AG09319 (cell line): ENCODE results near the gene CLCNKB.
"Not testable (repeated sequence)": the region's sequence is repeated elsewhere in the genome, so short reads cannot be mapped to it uniquely, and the experiment has no call there.

Source experiments
- DNase-seq: peaks from one replicate; pipeline ENCODE4 v3.0.0-alpha.2; 2010; ENCODE audit warnings: low read depth; ENCODE audit errors: extremely low read depth
- TF ChIP-seq, protein P1 (sequence below): IDR thresholded peaks from 2 replicates; pipeline ENCODE4 v1.5.1; 2011; ENCODE audit warnings: low read depth, mild to moderate bottlenecking, inconsistent platforms, low read length, moderate library complexity

The CLCNKB gene

DNA sequence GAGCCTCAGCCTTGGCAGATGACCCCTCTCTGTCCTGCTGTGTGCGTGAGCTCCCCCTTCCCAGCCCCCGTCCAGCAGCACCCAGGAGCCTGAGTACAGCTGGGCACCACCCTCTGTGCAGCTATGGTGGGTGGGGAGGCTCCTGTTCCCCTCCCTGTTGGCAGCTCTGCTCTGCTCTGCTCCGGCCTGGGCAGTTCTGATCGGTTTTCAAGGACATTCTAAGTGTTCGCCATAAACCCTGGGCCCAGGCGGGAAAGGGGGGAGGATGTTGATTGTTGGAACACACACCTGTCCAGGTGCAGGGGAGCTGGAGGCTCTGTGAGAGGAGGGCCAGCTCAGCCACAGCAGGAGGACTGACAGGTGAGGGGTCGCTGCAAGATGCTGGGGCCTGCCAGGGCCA lies at the start of gene CLCNKB:
CLCNKB (plus strand) TSS at position 262 of the 400 bp plus-strand sequence. CDS start 711 bp downstream, outside the sequence.
- TF ChIP-seq, protein P1, sequence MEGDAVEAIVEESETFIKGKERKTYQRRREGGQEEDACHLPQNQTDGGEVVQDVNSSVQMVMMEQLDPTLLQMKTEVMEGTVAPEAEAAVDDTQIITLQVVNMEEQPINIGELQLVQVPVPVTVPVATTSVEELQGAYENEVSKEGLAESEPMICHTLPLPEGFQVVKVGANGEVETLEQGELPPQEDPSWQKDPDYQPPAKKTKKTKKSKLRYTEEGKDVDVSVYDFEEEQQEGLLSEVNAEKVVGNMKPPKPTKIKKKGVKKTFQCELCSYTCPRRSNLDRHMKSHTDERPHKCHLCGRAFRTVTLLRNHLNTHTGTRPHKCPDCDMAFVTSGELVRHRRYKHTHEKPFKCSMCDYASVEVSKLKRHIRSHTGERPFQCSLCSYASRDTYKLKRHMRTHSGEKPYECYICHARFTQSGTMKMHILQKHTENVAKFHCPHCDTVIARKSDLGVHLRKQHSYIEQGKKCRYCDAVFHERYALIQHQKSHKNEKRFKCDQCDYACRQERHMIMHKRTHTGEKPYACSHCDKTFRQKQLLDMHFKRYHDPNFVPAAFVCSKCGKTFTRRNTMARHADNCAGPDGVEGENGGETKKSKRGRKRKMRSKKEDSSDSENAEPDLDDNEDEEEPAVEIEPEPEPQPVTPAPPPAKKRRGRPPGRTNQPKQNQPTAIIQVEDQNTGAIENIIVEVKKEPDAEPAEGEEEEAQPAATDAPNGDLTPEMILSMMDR, result no peak
- no peak for DNase-seq

DNA sequence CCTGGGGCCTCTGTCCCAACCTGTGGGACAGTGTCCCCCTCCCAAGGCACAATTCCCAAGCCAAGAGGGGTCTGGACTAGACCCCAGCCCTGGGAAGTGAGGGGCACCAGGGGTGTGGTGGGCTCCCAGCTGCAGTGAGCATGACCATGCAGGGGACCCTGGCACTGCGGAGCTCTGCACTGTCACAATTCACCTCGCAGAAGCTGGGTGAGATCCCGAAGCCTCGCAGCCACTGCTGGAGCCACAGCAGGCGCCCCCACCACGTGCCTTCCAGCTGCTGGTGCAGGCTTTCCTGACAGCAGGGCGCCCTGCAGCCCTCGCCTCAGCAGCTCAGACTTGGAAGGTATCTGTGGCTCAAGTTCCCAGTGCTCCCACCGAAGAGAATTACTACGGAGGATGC lies 49.5 kb upstream of the CLCNKB start:
- DNase-seq, result no peak
- TF ChIP-seq, protein P1, result no peak

DNA sequence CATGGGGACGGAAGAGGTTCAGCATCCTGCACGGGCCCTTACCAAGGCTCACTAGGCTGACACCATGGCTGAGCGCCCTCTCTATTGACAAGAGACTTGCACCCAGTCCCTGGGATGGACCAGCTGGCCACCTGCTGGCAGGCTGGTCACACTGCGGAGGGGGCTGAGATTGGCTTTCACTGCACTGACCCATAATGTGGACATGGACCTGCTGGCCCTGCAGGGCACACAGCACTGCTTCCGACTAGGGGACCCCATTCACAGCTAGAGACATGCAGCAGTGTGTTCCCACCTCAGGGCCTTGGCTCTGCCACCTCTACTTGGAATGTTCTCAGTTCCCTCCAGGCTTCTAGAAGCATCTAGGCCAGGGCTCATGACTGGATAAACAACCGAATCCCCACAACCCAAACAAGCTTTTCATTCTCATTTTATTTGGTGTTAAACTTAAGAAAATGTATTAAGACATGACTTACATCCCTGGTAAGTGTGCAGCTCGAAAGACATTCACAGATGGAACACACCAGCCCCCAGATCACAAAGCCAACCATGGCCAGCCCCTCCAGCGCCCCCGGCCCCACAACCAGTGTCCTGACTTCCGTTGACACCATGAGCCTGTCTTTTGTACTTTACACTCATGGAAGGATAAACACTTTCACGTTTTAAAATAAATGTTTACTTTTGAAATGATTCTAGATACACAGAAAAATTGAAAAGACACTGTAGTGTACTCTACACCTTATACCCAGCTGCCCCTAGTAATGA lies 48.8 kb upstream of the CLCNKB start:
- TF ChIP-seq, protein P1, result peak; percentile 95
- DNase-seq, result no peak

DNA sequence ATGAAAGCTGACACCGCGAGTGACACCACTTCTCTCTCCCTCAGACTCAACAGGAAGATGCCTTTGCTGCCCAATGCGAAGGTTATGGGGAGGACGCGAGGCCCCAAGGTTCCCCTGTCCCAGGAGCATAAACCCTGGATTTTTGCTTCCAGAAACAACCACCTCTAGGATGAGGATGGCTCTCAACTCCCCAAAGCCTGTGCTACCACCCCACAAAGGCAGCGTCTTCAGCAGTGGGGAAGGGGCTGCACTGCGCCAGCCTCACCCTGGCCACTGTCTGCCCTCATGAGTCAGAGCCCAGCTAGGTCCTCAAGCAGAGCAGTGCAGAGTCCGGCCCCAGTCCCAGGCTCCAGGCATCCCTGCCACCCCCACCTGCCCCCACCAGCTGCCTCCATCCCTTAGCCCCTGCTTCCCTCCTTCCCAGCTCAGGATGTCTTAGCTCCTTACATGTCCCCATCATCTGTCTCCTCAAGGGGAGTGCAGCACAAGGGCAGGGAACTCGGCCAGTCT lies 46.5 kb upstream of the CLCNKB start:
- no peak for DNase-seq
- TF ChIP-seq, protein P1, result no peak

DNA sequence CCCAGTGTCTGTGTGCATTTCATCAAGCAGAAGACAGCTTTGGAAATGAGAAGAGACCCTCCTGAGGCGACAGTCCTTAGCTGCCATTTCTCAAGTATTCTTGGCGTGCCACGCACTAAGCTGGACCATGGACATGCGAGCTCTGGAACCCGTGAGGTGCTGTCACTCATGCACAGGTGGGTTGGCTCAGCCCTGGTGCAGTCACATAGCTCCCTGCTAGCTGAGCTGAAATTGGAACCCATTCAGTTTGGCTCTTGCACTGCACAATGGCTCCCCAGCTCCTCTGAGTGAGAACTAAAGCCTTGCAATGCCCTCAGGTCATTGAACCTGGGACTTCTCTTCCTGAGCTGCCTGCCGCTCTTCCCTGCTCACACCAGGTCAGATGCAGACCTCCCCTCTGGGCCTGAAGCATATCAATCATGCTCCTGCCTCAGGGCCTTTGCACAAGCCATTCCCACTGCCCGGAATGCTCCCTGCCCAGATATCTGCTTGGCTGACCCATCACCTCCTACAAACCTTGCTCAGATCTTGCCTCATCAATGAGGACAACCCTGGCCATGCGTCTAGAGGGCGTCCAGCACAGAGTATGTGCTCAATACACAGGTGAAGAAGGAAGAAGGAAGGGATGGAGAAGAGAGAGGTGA lies 45.8 kb upstream of the CLCNKB start:
- TF ChIP-seq, protein P1, result no peak

DNA sequence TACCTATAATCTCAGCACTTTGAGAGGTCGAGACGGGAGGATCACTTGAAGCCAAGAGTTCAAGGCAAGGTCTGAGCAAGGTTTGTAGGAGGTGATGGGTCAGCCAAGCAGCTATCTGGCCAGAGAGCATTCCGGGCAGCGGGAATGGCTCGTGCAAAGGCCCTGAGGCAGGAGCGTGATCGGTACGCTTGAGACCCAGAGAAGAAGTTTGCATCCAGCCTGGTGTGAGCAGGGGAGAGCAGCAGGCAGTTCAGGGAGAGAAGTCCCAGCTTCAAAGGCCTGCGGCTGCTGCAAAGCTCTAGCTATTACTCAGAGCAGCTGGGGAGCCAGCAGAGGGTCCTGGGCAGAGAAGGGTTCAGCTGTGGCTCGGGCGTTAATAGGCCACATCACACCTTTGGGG lies 44.7 kb upstream of the CLCNKB start:
- DNase-seq, result no peak
- TF ChIP-seq, protein P1, result no peak

More for the DNA sequence above, 45.8 kb upstream of the CLCNKB start:
- DNase-seq, result no peak

DNA sequence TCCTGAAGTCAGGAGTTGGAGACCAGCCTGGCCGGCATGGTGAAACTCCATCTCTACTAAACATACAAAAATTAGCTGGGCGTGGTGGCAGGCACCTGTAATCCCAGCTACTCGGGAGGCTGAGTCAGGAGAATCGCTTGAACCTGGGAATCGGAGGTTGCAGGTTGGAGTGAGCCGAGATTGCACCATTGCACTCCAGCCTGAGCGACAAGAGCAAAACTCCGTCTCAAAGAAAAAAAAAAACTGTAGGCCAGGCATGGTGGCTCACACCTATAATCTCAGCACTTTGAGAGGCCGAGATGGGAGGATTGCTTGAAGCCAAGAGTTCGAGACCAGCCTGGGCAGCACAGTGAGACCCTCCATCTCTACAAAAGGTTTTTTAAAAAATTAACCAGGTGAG lies 42.3 kb upstream of the CLCNKB start:
- not testable (repeated sequence) for DNase-seq
